Right lobe of liver (tissue), 6 donors: ENCODE data around the gene TSSK3. TPM values are rescaled to one million over a fixed set of nuclear protein-coding genes. Genes with fewer than 3 reads are reported as not detected.

Experiments used
- ATAC-seq, 4 donors: fragments of 200-7000 bp; cut with Tn5 transposase; one replicate each; pipeline ENCODE4 v1.9.1; 2020; ENCODE audit warnings: mild to moderate bottlenecking in 4 of 4, moderate library complexity in 4 of 4
- DNase-seq, 3 donors: peaks; one replicate each; pipeline ENCODE4 v3.0.0-alpha.2; 2020
- H3K27ac ChIP-seq, 3 donors: fragments of 200-600 bp; one replicate each; pipeline ENCODE4 v1.8.0; 2022
- H3K27me3 ChIP-seq, 2 donors: fragments of 200-600 bp; one replicate each; pipeline ENCODE4 v1.8.0; 2022
- H3K36me3 ChIP-seq, 4 donors: fragments of 200-600 bp; sonication (generic) in 1 of 4; one replicate each; pipeline versions ENCODE4 v1.5.1 to v1.8.0; 2017 to 2022; ENCODE audit warnings: control low read depth in 1 of 4
- H3K4me1 ChIP-seq, 4 donors: fragments of 200-600 bp; sonication (generic) in 1 of 4; one replicate each; pipeline versions ENCODE4 v1.5.1 to v1.8.0; 2017 to 2022; ENCODE audit warnings: control low read depth in 1 of 4
- H3K4me3 ChIP-seq, 3 donors: fragments of 200-600 bp; one replicate each; pipeline ENCODE4 v1.8.0; 2022
- H3K9me3 ChIP-seq, 4 donors: fragments of 200-600 bp; sonication (generic) in 1 of 4; one replicate each; pipeline versions ENCODE4 v1.5.1 to v1.8.0; 2017 to 2022; ENCODE audit warnings: control low read depth in 1 of 4
- POLR2A ChIP-seq: fragments of 450-650 bp; IDR thresholded peaks from one replicate; pipeline ENCODE4 v1.6.1; 2017; ENCODE audit warnings: antibody characterized with exemption, mild to moderate bottlenecking
- WGBS: methylation state at CpG from one replicate; pipeline ENCODE4 v1.1.6; 2018; ENCODE audit warnings: low coverage, low lambda C conversion rate; ENCODE audit not compliant: insufficient coverage; ENCODE audit errors: missing lambda C conversion rate; 5-methylcytosine and 5-hydroxymethylcytosine counted together
- intact Hi-C, 2 donors: fragments of 100-400 bp; cut with DNase I; formaldehyde crosslinking; loops; one replicate each; pipeline versions ENCODE4 v1.11.2 to v1.14.1; 2022
- total RNA-seq, 6 experiments: library from RNA; depleted of rRNA in 2 of 6; stranded (reverse); fragments of >200 nt in 2 of 6; fragmentation: NEBNext Ultra II Directional in 3 of 6; extraction: Animal tissue kit (Norgen Biotek cat#: 25700) in 3 of 6; gene quantifications; one replicate each; pipeline versions ENCODE4 v1.1.0 to v1.2.4, GENCODE V29; 2016 to 2023
- TF ChIP-seq, protein P1 (sequence below), 4 donors: fragments of 200-600 bp in 3 of 4; fragments of 450-650 bp in 1 of 4; IDR thresholded peaks; one replicate each; pipeline versions ENCODE4 v1.5.1 to v1.8.0; 2016 to 2022; ENCODE audit warnings: antibody characterized with exemption in 4 of 4, mild to moderate bottlenecking in 2 of 4
- donor health status: DM: no; HTN: yes; CAD: no.
- donor health status: DM: no; HTN: no; CAD: no.
- donor health status: DM: no; HTN: no; CAD: no.
- donor health status: DM: no; HTN: yes; CAD: no.
- donor health status: DM: no; HTN: yes; CAD: no.

TSSK3 gene
- total RNA-seq, 6 experiments from 2014 or later: 0.49 to 1.6 (median 0.85) TPM

DNA sequence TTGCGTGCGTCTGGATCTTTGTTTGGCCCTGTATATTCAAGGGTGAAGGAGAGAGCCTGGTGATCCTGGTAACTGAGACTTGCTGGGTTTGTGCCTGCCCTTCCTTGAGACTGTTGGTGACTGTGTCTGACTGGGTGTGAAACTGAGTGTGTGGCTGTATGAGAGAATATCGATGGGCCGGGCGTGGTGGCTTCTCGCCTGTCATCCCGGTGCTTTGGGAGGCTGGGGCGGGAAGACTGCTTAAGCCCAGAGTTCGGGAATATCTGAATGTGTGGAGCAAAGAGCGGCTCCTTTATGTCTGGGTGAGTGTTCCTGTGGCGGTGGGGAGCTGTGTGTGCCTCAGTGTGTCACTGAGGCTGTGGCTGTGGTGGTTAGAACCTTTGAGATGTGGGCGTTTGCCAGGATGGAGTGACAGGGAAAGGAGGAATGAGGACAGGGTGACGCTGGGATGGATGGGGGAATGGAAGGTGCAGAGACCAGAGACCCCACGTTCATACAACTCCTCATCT is 23.6 kb upstream of the TSSK3 start:
- no peak for DNase-seq
- H3K4me1 ChIP-seq: peaks cover 0 to 9% (median 0%) of the 10 kb centered on the region in 4 donors
- no peak for ATAC-seq
- H3K9me3 ChIP-seq: no peaks in the 10 kb centered on the region
- no peak for TF ChIP-seq POLR2A
- TF ChIP-seq, protein P1, sequence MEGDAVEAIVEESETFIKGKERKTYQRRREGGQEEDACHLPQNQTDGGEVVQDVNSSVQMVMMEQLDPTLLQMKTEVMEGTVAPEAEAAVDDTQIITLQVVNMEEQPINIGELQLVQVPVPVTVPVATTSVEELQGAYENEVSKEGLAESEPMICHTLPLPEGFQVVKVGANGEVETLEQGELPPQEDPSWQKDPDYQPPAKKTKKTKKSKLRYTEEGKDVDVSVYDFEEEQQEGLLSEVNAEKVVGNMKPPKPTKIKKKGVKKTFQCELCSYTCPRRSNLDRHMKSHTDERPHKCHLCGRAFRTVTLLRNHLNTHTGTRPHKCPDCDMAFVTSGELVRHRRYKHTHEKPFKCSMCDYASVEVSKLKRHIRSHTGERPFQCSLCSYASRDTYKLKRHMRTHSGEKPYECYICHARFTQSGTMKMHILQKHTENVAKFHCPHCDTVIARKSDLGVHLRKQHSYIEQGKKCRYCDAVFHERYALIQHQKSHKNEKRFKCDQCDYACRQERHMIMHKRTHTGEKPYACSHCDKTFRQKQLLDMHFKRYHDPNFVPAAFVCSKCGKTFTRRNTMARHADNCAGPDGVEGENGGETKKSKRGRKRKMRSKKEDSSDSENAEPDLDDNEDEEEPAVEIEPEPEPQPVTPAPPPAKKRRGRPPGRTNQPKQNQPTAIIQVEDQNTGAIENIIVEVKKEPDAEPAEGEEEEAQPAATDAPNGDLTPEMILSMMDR (IDR thresholded peaks at IDR 0.05): no peak
- H3K4me3 ChIP-seq: no peak overlapping the region
- WGBS: 87% methylated on average over 6 of the region's 14 CpGs
- H3K36me3 ChIP-seq: no peaks in the 10 kb centered on the region
- no peaks in the 10 kb centered on the region for H3K27me3 ChIP-seq
- H3K27ac ChIP-seq: no peak overlapping the region
- intact Hi-C loops: no loop called here

DNA sequence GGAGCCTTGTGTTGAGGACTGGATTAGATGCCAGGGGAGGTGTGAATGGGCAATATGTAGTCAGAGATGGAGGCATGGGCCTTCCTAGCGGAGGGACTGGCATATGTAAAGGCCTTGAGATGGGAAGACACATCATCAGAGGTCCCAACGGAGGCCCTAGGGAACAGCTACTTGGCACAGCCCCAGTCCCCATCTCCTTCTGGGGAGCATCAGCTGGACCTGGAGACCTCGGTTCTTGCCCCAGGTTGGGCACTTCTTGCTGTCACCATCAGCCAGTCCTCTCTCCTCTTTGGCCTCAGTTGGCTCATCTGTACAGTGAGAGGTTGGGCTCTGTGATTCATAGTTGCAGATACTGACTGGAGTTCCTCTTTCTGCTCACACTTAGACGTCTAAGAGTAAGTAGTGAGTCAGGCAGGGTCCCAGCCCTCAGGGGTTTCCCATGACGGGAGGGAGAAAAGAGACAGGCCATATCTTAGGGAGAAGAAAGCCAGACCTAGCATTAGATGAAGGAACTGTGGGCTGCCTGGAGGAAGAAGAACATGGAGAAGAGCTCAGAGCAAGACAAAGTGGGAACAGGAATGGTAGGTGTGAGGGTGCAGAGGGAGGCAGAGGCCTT is 22.9 kb upstream of the TSSK3 start:
- ATAC-seq (peak in 1 of 4 donors; percentile 3), DNase-seq (no peak)
- Histone ChIP-seq H3K36me3 (no peaks in the 10 kb centered on the region), H3K9me3 (no peaks in the 10 kb centered on the region), H3K27ac (no peak overlapping the region), H3K27me3 (no peaks in the 10 kb centered on the region), H3K4me1 (peaks cover 0 to 7% (median 0%) of the 10 kb centered on the region in 4 donors), H3K4me3 (no peak overlapping the region)
- WGBS: 53% methylated on average over 3 of the region's 5 CpGs
- intact Hi-C loops: no loop called here
- TF ChIP-seq, protein P1 (IDR thresholded peaks at IDR 0.05): no peak
- no peak for TF ChIP-seq POLR2A

DNA sequence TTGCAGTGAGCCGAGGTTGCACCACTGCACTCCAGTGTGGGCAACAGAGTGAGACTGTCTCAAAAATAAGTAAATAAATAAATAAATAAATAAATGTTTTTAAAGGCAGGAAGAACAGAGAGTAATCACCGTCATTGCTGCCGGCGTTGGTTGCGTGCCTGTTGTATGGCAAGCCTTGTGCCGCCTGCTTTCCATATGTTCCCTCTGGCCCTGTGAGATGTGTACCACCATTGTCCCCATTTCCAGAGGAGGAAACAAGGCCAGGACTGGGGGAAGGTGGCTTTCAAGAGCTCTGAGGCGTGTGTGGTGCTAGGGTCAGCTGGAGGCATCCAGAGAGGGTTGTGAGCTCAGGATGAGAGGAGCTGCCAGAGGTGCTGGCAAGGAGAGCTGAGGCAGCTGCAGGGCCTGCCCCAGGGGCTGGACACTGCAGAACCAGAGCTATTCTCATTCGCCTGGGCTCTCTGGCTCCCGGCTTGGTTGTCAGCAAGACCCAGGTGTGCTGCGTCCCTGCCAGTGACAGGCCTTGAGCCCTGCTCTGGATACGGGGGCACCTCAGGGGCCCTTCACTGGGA is 21.1 kb upstream of the TSSK3 start:
- ATAC-seq (no peak), DNase-seq (peak in 1 of 3 donors; percentile 41)
- Histone ChIP-seq H3K4me3 (no peak overlapping the region), H3K27ac (no peak overlapping the region), H3K9me3 (no peaks in the 10 kb centered on the region), H3K27me3 (no peaks in the 10 kb centered on the region), H3K36me3 (no peaks in the 10 kb centered on the region), H3K4me1 (no peaks in the 10 kb centered on the region)
- intact Hi-C loops: no loop called here
- WGBS: 96% methylated on average over 7 of the region's 11 CpGs
- no peak for TF ChIP-seq POLR2A
- TF ChIP-seq, protein P1 (IDR thresholded peaks at IDR 0.05): no peak

DNA sequence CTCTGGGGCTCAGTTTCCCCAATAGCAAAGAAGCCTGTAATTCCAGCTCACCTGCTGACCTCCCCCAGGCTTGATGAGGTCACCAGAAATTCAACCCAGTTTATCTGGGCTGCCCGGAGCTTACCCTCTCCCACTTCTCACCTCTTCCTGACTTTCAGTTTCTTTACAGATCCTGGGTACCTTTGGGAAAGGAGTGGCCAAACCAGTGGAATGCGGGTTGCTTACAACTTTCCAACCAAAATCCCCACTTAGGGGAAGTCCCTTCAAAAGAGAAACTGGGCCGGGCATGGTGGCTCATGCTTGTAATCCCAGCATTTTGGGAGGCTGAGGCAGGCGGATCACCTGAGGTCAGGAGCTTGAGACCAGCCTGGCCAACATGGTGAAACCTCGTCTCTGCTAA is 20.4 kb upstream of the TSSK3 start:
- TF ChIP-seq, protein P1 (IDR thresholded peaks at IDR 0.05): no peak
- no peak for TF ChIP-seq POLR2A
- 38% methylated on average over 4 of the region's 5 CpGs for WGBS

More for the DNA sequence above, 20.4 kb upstream of the TSSK3 start:
- intact Hi-C loops: no loop called here
- no peak overlapping the region for H3K27ac ChIP-seq
- no peaks in the 10 kb centered on the region for H3K4me1 ChIP-seq
- DNase-seq (no peak), ATAC-seq (peak in 1 of 4 donors; percentile 39)
- no peaks in the 10 kb centered on the region for H3K36me3 ChIP-seq
- H3K4me3 ChIP-seq: no peak overlapping the region
- H3K27me3 ChIP-seq: no peaks in the 10 kb centered on the region
- H3K9me3 ChIP-seq: no peaks in the 10 kb centered on the region
